ENCODE data around the gene FGGY.

The FGGY gene

DNA sequence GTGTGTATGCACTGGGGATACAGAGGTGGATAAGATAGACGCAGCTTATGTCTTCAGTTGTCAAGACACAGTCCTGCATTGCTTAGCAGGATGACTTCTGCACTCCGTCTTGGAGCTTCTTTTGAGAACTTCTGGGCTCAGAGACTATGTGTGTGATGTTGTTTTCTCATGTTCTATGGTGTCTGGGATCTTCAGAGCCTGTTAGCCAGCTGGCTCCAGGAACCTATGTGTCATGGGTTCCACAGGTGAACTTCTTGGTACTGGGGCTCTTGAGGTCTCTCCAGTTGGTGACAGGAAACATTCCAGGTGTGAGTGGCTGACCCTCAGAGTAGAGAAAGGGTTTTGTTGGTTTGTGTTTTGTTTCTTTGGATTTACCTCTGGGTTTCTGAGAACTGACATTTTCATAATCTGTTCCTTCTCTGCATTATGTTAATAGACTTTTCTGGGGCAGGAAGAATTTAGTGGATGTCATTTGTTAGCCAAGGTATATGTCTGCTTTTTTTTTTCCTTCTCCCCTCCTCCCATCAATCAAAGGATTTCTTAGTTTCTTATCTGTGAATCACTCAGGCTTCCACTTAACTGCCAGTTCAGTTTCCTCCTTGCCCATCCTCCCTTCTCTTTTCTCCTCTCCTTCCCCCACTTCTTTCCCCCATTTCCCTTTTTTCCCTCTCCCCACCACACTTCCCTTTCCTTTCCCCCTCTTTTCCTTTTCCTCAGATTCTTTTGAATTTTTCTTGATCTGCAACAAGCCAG lies 18.1 kb downstream of the FGGY start:
- no peak for DNase-seq (ENCODE audit: low read depth in 1 of 2, low spot score in 1 of 2)

DNA sequence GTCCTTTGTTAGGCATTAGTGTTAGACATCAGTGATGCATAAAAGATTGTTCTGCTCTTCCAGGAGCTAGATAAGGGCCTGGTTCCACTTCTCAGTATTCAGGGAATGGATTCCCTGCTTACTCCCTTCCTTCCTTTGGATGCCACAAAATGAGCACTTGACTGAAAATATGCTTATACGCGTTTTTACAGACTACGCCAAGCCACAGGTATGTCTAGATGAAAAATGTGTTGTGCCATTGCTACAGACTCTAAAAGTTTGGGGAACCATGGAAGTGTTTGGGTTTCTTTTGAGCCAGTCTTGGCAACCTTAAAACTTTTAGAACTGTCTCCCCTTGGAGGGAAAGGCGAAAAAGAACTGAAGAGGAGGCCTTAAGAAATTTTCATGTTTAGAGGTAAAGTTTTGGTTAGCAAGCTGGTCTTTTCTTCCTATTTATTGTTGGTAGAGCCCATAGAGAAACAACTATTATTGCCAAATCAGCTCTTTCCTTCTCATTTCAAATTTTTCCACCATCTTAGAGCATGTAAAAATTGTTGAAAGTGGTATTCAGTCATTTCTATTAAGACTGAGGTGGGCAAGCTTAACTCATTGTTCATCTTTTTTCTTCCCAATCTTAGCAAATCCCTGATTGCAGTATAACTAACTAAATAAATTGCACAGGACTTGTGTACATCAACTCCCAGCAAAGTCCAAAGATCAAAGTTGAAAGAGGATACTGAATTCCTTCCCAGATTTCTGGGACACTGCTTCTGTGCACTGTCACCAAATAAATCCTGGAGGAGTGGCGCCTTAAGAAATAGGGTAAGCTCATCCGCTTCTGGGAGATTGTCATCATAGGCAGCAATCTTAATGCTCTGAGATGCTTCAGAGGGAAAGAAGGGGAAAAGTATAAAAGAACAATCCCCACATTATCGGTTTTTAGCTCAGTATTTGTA lies 18.9 kb downstream of the FGGY start:
- no peak for DNase-seq (ENCODE audit: low read depth in 1 of 2, low spot score in 1 of 2)

DNA sequence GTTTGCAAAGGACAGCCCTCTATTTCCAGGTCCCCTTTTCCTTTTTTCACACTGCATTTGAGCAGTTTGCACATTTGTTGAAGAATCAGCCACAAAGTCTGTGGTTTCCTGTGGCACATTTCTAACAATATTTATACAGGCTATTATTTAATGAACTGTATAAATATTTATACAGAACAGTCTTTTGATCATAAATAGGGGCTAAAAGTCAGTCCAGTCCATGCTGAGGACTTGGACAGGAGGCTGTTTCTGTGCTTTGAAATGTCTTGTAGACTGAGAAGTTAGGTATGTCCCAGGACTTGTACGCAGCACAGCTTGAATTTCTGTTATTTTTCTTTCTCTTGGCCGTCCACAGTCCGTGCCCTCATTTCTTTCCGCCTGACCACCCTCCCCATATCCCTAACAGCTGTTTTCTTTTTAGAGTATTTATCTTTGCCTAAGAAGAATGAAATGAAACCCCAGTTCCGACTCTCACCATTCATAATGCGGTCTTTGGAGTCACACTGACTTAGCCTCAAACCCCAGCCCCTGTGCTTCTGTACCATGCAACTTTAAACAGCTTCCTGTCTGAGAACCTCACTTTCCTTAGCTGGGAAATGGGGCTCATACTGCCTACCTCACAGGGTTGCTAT lies 19.7 kb downstream of the FGGY start:
- DNase-seq (ENCODE audit: low read depth in 1 of 2, low spot score in 1 of 2), result no peak

DNA sequence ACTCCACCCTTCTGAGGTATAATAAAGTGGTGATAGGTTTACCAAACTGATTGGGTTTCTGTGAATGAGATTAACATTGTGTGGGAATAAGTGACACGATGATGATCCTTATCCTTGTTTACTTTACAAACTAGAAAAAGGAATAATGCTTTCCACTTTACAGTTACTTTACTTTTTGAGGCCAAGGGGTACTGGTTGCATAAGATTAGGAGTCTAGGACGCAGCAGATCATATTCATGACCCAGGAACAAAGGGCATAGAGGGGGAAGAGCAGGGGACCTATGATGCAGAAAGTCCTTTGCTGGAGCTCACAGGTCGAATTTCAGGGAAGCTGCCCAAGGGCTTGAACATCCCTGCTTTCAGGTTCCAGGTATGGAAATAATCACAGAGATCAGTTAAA lies 20.4 kb downstream of the FGGY start:
- no peak for DNase-seq (ENCODE audit: low read depth in 1 of 2, low spot score in 1 of 2)

DNA sequence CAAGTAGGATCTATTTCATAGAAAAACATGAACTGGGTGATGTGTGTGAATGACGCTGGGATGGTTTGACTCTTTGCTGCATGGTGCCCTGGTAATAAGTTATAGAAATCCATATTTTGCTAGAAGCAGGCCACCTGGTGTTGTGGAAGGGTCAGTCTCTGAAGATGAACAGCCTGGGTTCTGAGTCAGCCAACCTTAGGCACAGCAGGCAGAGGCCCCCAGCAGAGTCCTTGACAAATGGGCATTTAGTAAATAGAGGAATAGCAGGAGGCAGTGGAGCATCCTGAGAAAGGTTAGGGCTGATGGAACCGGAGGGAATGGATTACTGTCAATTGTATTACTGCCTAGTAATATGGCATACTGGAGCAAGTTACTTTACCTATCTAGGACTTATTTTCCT lies 20.9 kb downstream of the FGGY start:
- DNase-seq (ENCODE audit: low read depth in 1 of 2, low spot score in 1 of 2), result no peak

DNA sequence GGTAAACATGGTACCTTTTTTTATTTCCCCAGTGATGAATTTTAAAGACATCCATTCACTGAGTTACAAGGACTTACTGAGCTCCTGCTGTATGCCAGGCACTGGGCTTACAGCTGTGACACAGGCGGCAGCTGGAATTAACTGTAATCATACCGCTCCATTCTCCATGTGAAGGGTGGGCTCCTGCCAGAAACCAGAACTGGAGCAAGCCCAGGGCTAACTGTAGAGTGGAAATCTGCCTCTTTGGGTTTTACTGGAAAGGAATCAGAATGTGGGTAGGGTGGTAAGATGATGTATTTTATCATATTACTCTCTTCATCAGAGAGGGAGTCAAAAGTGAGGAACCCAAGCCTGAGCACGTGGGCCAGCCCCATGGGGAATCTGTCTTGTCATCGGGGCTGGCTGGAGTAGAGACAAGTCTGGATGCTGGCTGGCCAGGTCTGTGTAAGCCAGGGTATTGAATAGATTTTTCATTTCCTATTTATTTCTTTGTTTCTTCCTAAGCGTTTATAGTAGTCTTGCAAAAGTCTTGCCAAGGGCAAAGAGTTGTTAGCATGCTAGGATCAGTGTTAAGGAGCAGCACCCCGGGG lies 21.5 kb downstream of the FGGY start:
- DNase-seq (ENCODE audit: low read depth in 1 of 2, low spot score in 1 of 2), result no peak

DNA sequence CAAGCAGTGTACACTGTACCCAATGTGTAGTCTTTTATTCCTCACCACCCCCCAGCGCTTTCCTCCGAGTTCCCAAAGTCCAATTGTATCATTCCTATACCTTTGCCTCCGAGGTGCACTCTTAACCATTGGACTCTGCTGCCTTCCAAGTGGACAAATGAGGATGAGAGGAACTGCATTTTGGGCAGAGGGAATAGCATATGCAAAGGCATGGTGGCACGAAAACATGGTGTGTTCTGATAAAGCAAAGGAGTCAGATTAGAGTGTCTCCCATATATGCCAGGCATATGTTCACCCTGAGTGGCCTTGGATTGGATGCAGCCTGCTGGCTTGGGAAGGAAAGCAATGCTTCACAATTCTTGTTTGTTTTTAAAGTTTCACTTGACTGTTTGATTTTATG lies 25.5 kb downstream of the FGGY start:
- DNase-seq (ENCODE audit: low read depth in 1 of 2, low spot score in 1 of 2), result no peak

DNA sequence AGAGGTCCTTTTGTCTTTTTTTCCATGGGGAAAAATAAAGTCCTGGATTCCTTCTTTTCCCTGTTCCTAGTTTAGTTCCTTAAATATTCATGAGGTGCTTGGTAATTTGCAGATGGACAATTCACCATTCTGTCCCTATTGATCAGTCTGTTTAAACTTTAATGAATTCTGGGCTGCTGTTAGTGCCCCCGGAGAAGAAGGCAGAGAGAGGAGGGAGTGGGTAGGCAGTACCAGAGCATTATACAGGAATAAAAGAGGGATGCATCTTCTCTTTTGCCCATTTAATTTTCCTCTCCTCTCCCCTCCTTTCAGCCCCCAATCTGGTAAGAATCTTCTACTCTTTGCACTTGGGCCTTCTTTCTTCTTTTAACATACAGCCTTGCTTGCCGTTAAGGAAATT lies 25.9 kb downstream of the FGGY start:
- no peak for DNase-seq (ENCODE audit: low read depth in 1 of 2, low spot score in 1 of 2)

DNA sequence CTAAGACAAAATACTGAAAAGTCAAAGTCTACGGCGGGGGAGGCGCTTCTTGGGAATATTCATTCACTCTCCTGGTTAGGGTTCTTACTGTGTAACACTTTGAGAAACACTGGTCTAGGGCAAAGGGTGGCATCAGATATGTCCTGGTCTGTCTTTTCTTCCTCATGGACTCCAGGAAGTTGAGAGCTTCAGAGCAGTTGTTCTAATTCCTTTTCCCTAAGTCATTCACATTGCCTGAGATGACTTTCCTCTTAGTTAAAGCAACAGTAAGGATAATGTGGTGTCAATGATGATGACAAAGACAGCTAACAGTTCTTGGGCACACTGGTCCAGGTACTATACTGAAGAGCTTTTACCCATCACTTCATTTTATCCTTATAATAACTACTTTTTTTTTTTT lies 27.0 kb downstream of the FGGY start:
- no peak for DNase-seq (ENCODE audit: low read depth in 1 of 2, low spot score in 1 of 2)

DNA sequence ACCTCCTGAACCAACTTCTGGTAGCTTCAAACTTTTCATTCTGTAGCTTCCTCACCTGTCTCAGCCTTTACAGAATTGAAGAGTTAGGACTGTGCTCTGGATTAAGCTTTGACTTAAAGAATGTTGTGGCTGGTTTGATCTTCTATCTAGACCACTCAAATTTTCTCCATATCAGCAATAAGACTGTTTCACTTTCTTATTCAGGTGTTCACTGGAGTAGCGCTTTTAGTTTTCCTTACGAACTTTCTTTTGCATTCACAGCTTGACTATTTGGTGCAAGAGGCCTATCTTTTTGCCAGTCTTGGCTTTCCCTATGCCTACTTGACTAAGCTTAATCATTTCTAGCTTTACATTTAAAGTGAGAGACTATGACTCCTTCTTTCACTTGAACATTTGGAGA lies 31.5 kb downstream of the FGGY start:
- DNase-seq (ENCODE audit: low read depth in 1 of 2, low spot score in 1 of 2), result no peak

DNA sequence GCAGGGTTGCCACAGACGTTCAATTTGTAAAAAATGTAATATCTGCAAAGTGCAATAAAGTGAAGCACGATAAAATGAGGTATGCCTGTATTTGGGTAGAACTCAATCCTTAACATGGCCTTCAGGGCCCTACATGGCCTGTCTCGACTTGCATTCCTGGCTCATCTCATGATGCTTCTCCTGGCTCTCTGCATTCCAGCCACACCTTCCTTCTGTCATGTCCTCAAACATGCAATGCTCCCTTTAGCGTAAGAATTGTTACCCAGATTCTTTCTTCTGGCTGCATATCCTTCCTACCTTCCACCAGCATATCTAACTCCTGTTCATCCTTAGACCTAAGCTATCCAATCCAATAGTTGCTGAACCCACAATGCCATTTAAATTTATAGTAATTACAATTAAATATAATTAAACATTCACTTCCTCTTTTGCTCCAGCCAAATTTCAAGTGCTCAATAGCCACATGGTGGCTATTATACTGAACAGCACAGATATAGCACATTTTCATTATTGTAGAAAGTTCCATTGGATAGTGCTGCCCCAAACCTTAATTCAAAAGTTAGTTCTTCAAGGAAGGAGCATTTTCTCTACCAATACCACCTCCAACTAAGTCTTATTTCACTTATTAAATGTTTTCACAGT lies 32.6 kb downstream of the FGGY start:
- no peak for DNase-seq (ENCODE audit: low read depth in 1 of 2, low spot score in 1 of 2)

DNA sequence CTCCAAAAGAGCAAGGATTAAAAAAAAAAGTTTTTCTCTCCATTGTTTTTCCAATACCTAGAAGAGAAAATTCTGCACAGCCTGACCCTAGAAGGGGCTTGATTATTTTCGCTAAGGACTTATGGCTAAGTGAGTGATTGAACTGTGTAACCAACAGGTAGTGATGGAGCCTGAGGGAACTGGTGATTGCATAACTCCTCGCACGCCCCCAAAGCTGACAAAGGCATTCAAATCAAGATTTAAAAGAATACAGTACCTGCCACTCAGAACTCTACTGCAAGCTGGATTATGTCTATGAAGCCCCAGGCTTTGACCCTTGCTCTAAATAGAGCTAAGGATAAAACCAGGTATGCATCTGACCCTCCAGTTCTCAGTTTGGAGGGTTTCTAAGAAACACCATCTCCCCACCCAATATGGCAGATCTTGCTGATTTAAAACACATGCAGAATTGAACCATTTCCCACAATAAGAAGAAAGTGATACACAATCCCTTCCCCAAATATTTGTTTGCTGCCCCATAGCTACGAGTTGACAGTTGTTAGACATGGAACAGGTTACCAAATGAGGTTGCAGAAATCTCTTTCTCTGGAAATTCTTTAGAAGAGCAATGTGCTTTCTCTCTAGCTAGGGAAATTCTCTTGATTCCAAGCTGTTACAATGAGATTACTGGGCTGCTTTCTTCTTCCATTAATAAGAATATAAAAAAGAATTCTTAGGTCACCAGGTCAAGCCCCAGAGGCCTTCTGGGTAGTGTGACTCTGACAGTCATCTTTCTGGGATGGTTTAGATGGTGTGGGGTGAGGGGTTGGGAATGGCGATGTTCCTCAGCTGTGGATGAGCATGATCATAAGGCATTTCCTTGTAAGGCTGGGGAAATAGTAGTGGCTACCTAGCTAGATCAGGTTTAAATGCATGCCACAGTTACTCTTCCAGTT lies 35.1 kb downstream of the FGGY start:
- DNase-seq (ENCODE audit: low read depth in 1 of 2, low spot score in 1 of 2), result no peak

DNA sequence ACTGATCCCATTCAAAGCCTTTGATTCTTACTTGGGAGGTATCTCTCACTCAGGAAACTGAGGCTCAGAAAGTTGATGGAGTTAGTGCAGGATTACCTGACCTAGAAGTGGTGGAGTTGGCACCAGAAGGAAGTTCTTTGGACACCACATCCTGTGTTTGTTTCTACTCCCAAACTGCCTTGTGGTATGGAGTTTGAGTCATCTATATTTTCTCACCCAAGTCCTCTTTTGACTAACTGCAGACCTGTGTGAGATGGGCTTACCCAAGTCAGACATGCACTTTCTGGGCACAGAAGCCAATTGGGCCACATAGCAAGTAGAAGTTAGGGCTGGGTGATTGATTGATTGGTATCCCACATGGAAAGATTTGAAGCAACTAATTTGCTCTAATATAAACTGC lies 36.1 kb downstream of the FGGY start:
- DNase-seq (ENCODE audit: low read depth in 1 of 2, low spot score in 1 of 2), result no peak

DNA sequence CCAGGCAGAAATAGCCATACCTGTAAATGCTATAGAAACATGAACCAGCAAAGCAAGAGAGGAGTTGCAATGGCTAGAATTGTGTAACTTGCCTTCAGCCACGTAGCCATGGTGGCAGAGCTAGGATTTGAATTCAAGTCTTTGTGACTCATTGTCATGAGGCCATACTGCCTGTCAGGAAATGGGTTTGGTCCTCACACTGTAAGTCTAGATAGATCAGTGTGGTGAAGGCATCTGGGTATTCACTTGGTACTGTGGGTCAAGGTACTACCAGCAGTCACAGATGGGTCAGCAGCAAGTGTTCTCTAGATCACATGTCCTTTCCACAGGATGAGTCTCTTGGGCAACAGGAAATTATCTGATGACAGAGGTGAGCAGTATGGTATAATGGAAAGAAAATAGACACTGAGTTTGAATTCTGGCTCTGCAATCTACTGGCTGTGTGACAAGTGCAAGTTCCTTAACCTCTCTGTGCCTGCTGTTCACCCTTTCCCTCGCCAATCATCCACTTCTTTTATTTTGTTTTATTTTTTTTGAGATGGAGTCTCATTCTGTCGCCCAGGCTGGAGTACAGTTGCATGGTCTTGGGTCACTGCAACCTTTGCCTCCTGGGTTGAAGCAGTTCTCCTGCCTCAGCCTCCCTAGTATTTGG lies 36.9 kb downstream of the FGGY start:
- no peak for DNase-seq (ENCODE audit: low read depth in 1 of 2, low spot score in 1 of 2)

DNA sequence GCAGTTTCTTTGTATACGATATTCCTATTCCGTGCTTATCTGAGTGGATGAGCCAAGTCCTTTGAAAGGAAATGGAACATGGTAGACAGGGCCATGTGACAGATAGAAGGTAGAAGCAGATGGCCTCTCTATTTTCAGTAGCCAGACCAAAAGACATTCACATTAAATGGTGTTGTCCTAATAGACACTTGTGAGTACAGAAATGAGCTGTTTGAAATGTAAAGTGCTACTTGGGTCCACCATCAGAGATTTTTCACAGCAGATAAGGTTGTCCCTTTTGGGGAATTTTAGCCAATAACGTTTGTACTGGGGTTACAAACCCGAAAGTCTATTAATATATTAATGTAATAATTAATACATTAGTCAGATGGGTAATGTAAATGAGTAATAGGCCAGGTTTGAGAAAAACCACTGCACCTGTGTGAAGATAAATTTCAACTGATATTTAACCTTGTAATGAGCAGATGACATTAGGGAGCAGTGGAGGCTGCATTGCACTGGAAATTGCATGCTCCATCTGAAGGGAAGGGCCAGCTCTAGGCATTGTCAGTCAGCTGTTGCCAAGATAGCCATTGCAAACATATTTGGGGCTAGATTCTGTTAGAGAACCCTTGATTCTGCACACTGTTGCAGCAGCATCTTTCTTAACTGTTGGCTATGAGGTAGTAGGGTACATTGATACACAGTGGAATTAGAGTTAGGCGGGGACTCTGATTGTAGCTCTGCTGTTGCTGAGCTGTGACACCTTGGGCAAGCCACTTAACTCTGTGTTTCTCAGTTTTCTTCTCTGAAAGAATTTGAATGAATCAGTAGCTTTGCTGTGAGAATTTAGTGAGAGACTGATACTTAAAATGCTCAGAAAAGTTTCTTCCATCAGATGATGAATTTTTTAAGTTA lies 43.8 kb downstream of the FGGY start:
- DNase-seq (ENCODE audit: low read depth in 1 of 2, low spot score in 1 of 2), result no peak

DNA sequence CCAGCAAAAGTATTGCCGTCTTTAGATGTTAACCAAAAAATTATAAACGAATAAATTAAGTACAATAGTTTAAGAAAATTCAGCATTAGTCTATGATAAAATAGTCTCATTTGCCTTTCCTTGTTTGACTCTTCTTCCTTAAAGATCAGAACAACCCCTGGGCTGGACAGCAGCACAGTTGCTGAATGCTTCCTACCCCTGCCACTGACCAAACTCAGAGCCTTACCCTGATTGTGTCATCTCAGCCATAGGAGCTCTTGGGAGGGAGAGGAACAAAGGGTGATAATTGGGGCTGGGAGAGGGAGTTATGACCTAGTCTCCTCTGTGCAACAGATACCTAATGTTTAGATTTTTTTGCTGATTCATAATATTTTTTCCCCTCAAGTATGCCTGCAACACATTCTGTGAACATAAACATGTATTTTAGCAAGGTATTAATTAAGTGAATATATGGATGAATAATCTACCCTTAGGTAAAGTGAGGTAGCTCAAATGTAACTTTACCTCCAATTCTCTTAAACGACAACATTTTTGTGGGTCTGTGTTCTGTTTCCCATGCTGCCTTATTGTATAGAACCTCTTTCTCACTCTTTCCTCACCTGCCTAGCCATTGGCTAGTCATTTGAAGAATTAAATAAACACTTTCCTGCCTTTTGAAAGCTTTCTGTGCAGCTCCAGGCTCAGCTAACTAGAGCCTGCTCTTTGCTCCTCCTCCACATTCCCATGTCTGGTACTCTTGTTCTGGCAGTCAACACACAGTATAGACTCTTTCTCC lies 46.1 kb downstream of the FGGY start:
- no peak for DNase-seq (ENCODE audit: low read depth in 1 of 2, low spot score in 1 of 2)

DNA sequence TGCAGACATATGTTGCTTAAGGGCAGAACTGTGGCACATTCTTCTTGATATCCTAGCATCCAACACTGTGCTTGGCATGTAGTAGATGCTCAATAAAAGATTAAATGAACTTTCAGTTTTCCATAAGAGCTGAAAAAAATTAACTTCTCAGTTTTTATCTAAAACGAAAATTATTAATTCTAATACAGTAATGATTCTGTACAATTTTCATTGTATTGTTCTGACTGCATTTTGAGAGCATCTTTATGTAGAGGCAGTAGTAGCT lies 46.6 kb downstream of the FGGY start:
- DNase-seq (ENCODE audit: low read depth in 1 of 2, low spot score in 1 of 2), result no peak

DNA sequence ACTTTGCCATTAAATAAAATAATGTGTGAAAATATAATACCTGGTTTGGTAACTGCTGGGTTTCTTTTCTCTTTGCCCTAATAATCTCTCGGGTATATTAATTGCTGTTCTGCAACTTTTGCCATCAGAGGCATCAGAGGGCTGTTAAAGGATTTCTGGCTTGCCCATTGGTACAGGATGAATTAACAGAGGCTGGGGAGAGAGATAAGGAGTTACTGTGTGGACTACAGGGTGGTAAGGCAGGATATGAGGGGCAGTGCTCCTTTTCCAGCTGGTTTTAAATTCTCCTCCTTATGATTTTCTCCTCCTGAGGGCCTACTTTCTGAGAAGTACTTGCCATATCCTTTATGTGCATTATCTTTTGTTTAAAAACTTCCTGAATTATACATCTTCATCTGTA lies 48.3 kb downstream of the FGGY start:
- no peak for DNase-seq (ENCODE audit: low read depth in 1 of 2, low spot score in 1 of 2)

All from stimulated activated CD4-positive, alpha-beta T cell treated with anti-CD3 and anti-CD28 coated beads, Interleukin-15, amount 100 ng/mL, for 1 hour (primary cell).